ENCODE data around the gene MMD. TPM values are rescaled to one million over a fixed set of nuclear protein-coding genes. Genes with fewer than 3 reads are reported as not detected.

The MMD gene
- total and polyA plus RNA-seq, 2 of the 13 experiments (the other 11 are each of a cell fraction or from before 2014, with no cell fraction given): 121 to 225 TPM

- TF ChIP-seq POLR2AphosphoS2 (IDR thresholded peaks at IDR 0.05; ENCODE audit: low read depth, low read length) (no peak), KLF15 (CRISPR knock-in tag; IDR thresholded peaks at IDR 0.05; ENCODE audit: borderline replicate concordance) (no peak), YY1 (IDR thresholded peaks at IDR 0.05; ENCODE audit: insufficient read depth, insufficient replicate concordance, low read depth, low read length) (no peak), MYNN (CRISPR knock-in tag; IDR thresholded peaks at IDR 0.05; ENCODE audit: low read depth) (no peak), MTF1 (CRISPR knock-in tag; IDR thresholded peaks at IDR 0.05) (no peak), CBFB (CRISPR knock-in tag; IDR thresholded peaks at IDR 0.05) (no peak), NFE2L1 (CRISPR knock-in tag; IDR thresholded peaks at IDR 0.05; ENCODE audit: borderline replicate concordance) (no peak), NCOR1 (IDR thresholded peaks at IDR 0.05; ENCODE audit: borderline replicate concordance, low read length) (peak; percentile 63; the same call in 1 of the 2 replicates), ZBTB46 (CRISPR knock-in tag; IDR thresholded peaks at IDR 0.05; ENCODE audit: borderline replicate concordance) (no peak), KLF13 (CRISPR knock-in tag; IDR thresholded peaks at IDR 0.05) (no peak), ZSCAN9 (CRISPR knock-in tag; IDR thresholded peaks at IDR 0.05; ENCODE audit: borderline replicate concordance) (peak; percentile 85; the same call in 1 of the 2 replicates), ZUFSP (CRISPR knock-in tag; IDR thresholded peaks at IDR 0.05; ENCODE audit: borderline replicate concordance) (no peak), TGIF2 (CRISPR knock-in tag; IDR thresholded peaks at IDR 0.05) (no peak), FOXK1 (CRISPR knock-in tag; IDR thresholded peaks at IDR 0.05; ENCODE audit: borderline replicate concordance, low read depth) (peak; percentile 73; the same call in 1 of the 2 replicates), ZNF564 (CRISPR knock-in tag; IDR thresholded peaks at IDR 0.05) (no peak)
- TF ChIP-seq, protein P1, sequence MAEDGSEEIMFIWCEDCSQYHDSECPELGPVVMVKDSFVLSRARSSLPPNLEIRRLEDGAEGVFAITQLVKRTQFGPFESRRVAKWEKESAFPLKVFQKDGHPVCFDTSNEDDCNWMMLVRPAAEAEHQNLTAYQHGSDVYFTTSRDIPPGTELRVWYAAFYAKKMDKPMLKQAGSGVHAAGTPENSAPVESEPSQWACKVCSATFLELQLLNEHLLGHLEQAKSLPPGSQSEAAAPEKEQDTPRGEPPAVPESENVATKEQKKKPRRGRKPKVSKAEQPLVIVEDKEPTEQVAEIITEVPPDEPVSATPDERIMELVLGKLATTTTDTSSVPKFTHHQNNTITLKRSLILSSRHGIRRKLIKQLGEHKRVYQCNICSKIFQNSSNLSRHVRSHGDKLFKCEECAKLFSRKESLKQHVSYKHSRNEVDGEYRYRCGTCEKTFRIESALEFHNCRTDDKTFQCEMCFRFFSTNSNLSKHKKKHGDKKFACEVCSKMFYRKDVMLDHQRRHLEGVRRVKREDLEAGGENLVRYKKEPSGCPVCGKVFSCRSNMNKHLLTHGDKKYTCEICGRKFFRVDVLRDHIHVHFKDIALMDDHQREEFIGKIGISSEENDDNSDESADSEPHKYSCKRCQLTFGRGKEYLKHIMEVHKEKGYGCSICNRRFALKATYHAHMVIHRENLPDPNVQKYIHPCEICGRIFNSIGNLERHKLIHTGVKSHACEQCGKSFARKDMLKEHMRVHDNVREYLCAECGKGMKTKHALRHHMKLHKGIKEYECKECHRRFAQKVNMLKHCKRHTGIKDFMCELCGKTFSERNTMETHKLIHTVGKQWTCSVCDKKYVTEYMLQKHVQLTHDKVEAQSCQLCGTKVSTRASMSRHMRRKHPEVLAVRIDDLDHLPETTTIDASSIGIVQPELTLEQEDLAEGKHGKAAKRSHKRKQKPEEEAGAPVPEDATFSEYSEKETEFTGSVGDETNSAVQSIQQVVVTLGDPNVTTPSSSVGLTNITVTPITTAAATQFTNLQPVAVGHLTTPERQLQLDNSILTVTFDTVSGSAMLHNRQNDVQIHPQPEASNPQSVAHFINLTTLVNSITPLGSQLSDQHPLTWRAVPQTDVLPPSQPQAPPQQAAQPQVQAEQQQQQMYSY (CRISPR knock-in tag; IDR thresholded peaks at IDR 0.05): no peak; the same call in 1 of the 2 replicates
- TF ChIP-seq, protein P2, sequence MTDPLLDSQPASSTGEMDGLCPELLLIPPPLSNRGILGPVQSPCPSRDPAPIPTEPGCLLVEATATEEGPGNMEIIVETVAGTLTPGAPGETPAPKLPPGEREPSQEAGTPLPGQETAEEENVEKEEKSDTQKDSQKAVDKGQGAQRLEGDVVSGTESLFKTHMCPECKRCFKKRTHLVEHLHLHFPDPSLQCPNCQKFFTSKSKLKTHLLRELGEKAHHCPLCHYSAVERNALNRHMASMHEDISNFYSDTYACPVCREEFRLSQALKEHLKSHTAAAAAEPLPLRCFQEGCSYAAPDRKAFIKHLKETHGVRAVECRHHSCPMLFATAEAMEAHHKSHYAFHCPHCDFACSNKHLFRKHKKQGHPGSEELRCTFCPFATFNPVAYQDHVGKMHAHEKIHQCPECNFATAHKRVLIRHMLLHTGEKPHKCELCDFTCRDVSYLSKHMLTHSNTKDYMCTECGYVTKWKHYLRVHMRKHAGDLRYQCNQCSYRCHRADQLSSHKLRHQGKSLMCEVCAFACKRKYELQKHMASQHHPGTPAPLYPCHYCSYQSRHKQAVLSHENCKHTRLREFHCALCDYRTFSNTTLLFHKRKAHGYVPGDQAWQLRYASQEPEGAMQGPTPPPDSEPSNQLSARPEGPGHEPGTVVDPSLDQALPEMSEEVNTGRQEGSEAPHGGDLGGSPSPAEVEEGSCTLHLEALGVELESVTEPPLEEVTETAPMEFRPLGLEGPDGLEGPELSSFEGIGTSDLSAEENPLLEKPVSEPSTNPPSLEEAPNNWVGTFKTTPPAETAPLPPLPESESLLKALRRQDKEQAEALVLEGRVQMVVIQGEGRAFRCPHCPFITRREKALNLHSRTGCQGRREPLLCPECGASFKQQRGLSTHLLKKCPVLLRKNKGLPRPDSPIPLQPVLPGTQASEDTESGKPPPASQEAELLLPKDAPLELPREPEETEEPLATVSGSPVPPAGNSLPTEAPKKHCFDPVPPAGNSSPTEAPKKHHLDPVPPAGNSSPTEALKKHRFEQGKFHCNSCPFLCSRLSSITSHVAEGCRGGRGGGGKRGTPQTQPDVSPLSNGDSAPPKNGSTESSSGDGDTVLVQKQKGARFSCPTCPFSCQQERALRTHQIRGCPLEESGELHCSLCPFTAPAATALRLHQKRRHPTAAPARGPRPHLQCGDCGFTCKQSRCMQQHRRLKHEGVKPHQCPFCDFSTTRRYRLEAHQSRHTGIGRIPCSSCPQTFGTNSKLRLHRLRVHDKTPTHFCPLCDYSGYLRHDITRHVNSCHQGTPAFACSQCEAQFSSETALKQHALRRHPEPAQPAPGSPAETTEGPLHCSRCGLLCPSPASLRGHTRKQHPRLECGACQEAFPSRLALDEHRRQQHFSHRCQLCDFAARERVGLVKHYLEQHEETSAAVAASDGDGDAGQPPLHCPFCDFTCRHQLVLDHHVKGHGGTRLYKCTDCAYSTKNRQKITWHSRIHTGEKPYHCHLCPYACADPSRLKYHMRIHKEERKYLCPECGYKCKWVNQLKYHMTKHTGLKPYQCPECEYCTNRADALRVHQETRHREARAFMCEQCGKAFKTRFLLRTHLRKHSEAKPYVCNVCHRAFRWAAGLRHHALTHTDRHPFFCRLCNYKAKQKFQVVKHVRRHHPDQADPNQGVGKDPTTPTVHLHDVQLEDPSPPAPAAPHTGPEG (CRISPR knock-in tag; IDR thresholded peaks at IDR 0.05): no peak
These were observed 33.4 kb upstream of the MMD start (continued) for GRCh38 chr17:55454906-55455474.
